Panc1 (cell line): ENCODE data around the gene UBAC2. TPM values are rescaled to one million over a fixed set of nuclear protein-coding genes. Genes with fewer than 3 reads are reported as not detected.

Experiments
- ATAC-seq: fragments of 200-7000 bp; cut with Tn5 transposase; 2 replicates; pipeline ENCODE4 v1.9.1; 2020; ENCODE audit warnings: mild to moderate bottlenecking, moderate library complexity
- BruUV-seq: library from RNA; stranded (reverse); fragments of 400-500 nt; replicated peaks from 2 replicates; lab custom pipeline; 2021; lab: Mats Ljungman, UMichigan
- CTCF ChIA-PET: fragments of 300-600 bp; sonication (Branson Sonifier 250); formaldehyde crosslinking; loops from one replicate; lab custom pipeline; 2022; ENCODE audit warnings: antibody characterized with exemption; lab: Charles Lee
- POLR2A ChIA-PET: fragments of 300-600 bp; sonication (Branson Sonifier 250); formaldehyde crosslinking; loops from one replicate; lab custom pipeline; 2022; ENCODE audit warnings: antibody characterized with exemption; lab: Charles Lee
- DNase-seq: peaks from one replicate; pipeline ENCODE4 v3.0.0-alpha.2; 2010; ENCODE audit warnings: low read depth, low spot score
- H3K27ac ChIP-seq: 2 replicates; pipeline ENCODE4 v1.5.1; 2011; ENCODE audit warnings: mild to moderate bottlenecking, low read length, inconsistent platforms
- H3K27me3 ChIP-seq: fragments of 200-500 bp; sonication (Bioruptor generic); 2 replicates; pipeline ENCODE4 v1.6.0; 2014; ENCODE audit warnings: low read length, inconsistent platforms; ENCODE audit not compliant: control insufficient read depth, insufficient read depth
- H3K36me3 ChIP-seq: fragments of 200-500 bp; sonication (Bioruptor generic); 2 replicates; pipeline ENCODE4 v1.5.1; 2014; ENCODE audit warnings: inconsistent platforms, mild to moderate bottlenecking, low read length, moderate library complexity; ENCODE audit not compliant: control insufficient read depth, insufficient read depth
- H3K4me1 ChIP-seq: 2 replicates; pipeline ENCODE4 v1.5.1; 2011; ENCODE audit warnings: inconsistent platforms, mild to moderate bottlenecking, low read length, moderate library complexity; ENCODE audit not compliant: control insufficient read depth, insufficient read depth
- H3K4me3 ChIP-seq, 2 experiments: 2 replicates each; pipeline ENCODE4 v1.5.1; 2011 to 2012; ENCODE audit warnings: low read depth in 2 of 2, low read length in 2 of 2, mild to moderate bottlenecking in 2 of 2, inconsistent platforms in 1 of 2, moderate library complexity in 1 of 2
- H3K9me3 ChIP-seq: fragments of 200-500 bp; sonication (Bioruptor generic); 2 replicates; pipeline ENCODE4 v1.5.1; 2014; ENCODE audit warnings: low read depth, mild to moderate bottlenecking, inconsistent platforms, low read length, moderate library complexity; ENCODE audit not compliant: control insufficient read depth, insufficient read depth
- CTCF ChIP-seq: fragments of 450-650 bp; IDR thresholded peaks from 2 replicates; pipeline ENCODE4 v1.5.1; 2017; ENCODE audit warnings: mild to moderate bottlenecking
- POLR2AphosphoS5 ChIP-seq: IDR thresholded peaks from 2 replicates; pipeline ENCODE4 v1.6.1; 2012; ENCODE audit warnings: mild to moderate bottlenecking, low read depth, low read length, moderate library complexity
- REST ChIP-seq, 2 experiments: IDR thresholded peaks; 2 replicates each; pipeline ENCODE4 v1.6.1; 2011 to 2012; ENCODE audit warnings: low read depth in 2 of 2, control low read depth in 1 of 2, low read length in 1 of 2, mild to moderate bottlenecking in 1 of 2, moderate library complexity in 1 of 2; ENCODE audit not compliant: insufficient read depth in 1 of 2
- SIN3A ChIP-seq: IDR thresholded peaks from 2 replicates; pipeline ENCODE4 v1.6.1; 2012; ENCODE audit warnings: low read depth, mild to moderate bottlenecking, low read length, moderate library complexity, borderline replicate concordance; ENCODE audit not compliant: insufficient read depth
- TCF7L2 ChIP-seq: IDR thresholded peaks from 2 replicates; pipeline ENCODE4 v1.6.1; 2011; ENCODE audit warnings: mild to moderate bottlenecking, low read depth, low read length, inconsistent platforms
- in situ Hi-C: cut with HindIII; loops from 2 replicates; pipeline ENCODE4 v1.10.0; 2016; ENCODE audit warnings: low sequenced_read_pairs, low pct_unique_long_range_greater_than_20kb
- intact Hi-C: fragments of 100-400 bp; cut with micrococcal nuclease; formaldehyde crosslinking; loops from one replicate; pipeline ENCODE4 v1.10.0; 2022; ENCODE audit not compliant: unreplicated experiment
- total RNA-seq: library from RNA; stranded (reverse); gene quantifications from one replicate; pipeline ENCODE4 v1.2.1, GENCODE V29; 2021; ENCODE audit not compliant: unreplicated experiment

Gene UBAC2
- total RNA-seq, 1 experiment from 2014 or later = 40.8 TPM

GRCh38 chr13:99272481-99272880 is 71.8 kb downstream of the UBAC2 start:
- H3K4me3 ChIP-seq = no peak overlapping the region
- no peaks in the 10 kb centered on the region for H3K36me3 ChIP-seq
- ATAC-seq (no peak), DNase-seq (no peak)
- TF ChIP-seq REST (IDR thresholded peaks at IDR 0.05; ENCODE audit: insufficient read depth in 1 of 2, low read depth in 2 of 2, low read length in 1 of 2) = no peak
- TF ChIP-seq SIN3A = no peak
- no peak for TF ChIP-seq CTCF
- no peak for TF ChIP-seq POLR2AphosphoS5
- no peak for TF ChIP-seq TCF7L2
- ChIA-PET CTCF (no interaction called here), POLR2A (no interaction called here)
- H3K27me3 ChIP-seq = no peaks in the 10 kb centered on the region
- intact Hi-C loops (no loop called here), in situ Hi-C loops (no loop called here)
- no peaks in the 10 kb centered on the region for H3K4me1 ChIP-seq
- no peaks in the 10 kb centered on the region for H3K9me3 ChIP-seq
- H3K27ac ChIP-seq = no peak overlapping the region
- no TSS peak for BruUV-seq

- ATAC-seq (no peak), DNase-seq (no peak)
- POLR2A ChIA-PET = no interaction called here
- Histone ChIP-seq H3K4me1 (no peaks in the 10 kb centered on the region), H3K27me3 (no peaks in the 10 kb centered on the region), H3K27ac (no peak overlapping the region), H3K36me3 (no peaks in the 10 kb centered on the region), H3K9me3 (no peaks in the 10 kb centered on the region), H3K4me3 (no peak overlapping the region)
- no peak for TF ChIP-seq CTCF
- no peak for TF ChIP-seq SIN3A
- TF ChIP-seq REST (IDR thresholded peaks at IDR 0.05; ENCODE audit: insufficient read depth in 1 of 2, low read depth in 2 of 2, low read length in 1 of 2) = no peak
- TF ChIP-seq TCF7L2 = no peak
- TF ChIP-seq POLR2AphosphoS5 = no peak
- BruUV-seq = no TSS peak
- in situ Hi-C loops = no loop called here
- intact Hi-C loops = no loop called here
- CTCF ChIA-PET = no interaction called here
Measured at GRCh38 chr13:99273128-99273527, 72.5 kb downstream of the UBAC2 start.
